NOMO-1 treated with dmso at 0.1 percent for 144 hours (cell line): ENCODE data around the gene ANKRD49.

Experiments
- DNase-seq: peaks from one replicate; lab custom pipeline; 2025; ENCODE audit not compliant: unreplicated experiment; lab: John Stamatoyannopoulos, UW

Gene ANKRD49

DNA sequence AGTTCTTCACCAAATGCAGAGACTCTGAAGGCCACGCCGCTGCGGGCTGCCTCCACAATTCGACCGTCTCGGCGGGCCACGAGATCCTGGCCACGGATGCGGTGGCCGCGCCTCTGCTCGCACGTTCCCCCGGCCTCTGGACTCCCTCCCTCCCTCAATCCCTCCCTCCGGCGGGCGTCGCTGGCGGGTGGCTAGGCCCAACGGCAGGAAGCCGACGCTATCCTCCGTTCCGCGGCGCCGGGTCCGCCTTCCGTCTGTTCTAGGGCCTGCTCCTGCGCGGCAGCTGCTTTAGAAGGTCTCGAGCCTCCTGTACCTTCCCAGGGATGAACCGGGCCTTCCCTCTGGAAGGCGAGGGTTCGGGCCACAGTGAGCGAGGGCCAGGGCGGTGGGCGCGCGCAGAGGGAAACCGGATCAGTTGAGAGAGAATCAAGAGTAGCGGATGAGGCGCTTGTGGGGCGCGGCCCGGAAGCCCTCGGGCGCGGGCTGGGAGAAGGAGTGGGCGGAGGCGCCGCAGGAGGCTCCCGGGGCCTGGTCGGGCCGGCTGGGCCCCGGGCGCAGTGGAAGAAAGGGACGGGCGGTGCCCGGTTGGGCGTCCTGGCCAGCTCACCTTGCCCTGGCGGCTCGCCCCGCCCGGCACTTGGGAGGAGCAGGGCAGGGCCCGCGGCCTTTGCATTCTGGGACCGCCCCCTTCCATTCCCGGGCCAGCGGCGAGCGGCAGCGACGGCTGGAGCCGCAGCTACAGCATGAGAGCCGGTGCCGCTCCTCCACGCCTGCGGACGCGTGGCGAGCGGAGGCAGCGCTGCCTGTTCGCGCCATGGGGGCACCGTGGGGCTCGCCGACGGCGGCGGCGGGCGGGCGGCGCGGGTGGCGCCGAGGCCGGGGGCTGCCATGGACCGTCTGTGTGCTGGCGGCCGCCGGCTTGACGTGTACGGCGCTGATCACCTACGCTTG, 50.2 kb downstream of the ANKRD49 start, which contains the start of gene FUT4:
Gene FUT4, plus strand, starts transcription at position 227 of the 951 bp plus-strand sequence. Its CDS starts 213 bp downstream, at position 440.
- peak; percentile 93 for DNase-seq

DNA sequence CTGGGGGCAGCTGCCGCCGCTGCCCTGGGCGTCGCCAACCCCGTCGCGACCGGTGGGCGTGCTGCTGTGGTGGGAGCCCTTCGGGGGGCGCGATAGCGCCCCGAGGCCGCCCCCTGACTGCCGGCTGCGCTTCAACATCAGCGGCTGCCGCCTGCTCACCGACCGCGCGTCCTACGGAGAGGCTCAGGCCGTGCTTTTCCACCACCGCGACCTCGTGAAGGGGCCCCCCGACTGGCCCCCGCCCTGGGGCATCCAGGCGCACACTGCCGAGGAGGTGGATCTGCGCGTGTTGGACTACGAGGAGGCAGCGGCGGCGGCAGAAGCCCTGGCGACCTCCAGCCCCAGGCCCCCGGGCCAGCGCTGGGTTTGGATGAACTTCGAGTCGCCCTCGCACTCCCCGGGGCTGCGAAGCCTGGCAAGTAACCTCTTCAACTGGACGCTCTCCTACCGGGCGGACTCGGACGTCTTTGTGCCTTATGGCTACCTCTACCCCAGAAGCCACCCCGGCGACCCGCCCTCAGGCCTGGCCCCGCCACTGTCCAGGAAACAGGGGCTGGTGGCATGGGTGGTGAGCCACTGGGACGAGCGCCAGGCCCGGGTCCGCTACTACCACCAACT, 51.0 kb downstream of the ANKRD49 start:
- DNase-seq: no peak

DNA sequence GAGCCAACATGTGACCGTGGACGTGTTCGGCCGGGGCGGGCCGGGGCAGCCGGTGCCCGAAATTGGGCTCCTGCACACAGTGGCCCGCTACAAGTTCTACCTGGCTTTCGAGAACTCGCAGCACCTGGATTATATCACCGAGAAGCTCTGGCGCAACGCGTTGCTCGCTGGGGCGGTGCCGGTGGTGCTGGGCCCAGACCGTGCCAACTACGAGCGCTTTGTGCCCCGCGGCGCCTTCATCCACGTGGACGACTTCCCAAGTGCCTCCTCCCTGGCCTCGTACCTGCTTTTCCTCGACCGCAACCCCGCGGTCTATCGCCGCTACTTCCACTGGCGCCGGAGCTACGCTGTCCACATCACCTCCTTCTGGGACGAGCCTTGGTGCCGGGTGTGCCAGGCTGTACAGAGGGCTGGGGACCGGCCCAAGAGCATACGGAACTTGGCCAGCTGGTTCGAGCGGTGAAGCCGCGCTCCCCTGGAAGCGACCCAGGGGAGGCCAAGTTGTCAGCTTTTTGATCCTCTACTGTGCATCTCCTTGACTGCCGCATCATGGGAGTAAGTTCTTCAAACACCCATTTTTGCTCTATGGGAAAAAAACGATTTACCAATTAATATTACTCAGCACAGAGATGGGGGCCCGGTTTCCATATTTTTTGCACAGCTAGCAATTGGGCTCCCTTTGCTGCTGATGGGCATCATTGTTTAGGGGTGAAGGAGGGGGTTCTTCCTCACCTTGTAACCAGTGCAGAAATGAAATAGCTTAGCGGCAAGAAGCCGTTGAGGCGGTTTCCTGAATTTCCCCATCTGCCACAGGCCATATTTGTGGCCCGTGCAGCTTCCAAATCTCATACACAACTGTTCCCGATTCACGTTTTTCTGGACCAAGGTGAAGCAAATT, 51.7 kb downstream of the ANKRD49 start:
- no peak for DNase-seq

DNA sequence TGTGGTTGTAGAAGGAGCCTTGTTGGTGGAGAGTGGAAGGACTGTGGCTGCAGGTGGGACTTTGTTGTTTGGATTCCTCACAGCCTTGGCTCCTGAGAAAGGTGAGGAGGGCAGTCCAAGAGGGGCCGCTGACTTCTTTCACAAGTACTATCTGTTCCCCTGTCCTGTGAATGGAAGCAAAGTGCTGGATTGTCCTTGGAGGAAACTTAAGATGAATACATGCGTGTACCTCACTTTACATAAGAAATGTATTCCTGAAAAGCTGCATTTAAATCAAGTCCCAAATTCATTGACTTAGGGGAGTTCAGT, 52.3 kb downstream of the ANKRD49 start:
- DNase-seq: no peak

DNA sequence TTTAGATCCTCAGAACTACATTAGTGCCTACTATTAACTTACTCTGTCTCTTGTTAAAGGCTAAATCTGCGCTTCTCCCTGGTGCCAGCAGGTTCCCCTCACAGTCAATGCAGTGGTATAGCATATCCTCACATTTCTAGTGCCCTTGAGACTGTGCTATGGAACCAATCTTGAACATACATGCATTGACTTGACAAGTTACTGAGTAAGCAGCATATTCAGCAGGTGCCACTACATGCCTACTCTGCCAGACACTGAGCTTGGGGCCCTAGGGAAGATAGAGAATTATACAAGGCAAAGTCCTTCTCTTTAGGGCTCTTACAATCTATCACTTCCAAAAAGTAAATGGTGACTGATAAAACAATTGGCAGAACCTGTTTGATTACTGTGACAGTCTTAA, 53.1 kb downstream of the ANKRD49 start:
- no peak for DNase-seq

DNA sequence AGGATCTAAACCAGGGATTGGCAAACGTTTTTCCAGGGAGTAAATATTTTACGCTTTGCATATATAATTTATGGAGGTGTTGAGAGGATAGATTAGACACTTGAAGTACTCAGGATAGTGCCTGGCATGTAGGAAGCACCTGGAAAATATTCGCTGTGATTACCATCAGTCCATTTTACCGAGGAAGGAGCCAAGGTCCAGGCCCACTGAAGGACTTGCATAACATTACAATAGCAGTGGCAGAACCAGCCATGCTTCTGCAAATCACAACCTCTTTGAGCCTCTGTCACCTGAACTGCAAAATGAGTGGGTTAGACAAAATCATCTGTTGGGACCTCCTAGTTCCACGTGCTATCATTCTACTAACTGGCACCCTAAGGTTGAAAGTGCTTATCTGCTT, 55.4 kb downstream of the ANKRD49 start:
- DNase-seq: no peak
